WTC11 (cell line): ENCODE results near the gene ZCCHC10. TPM values are rescaled to one million over a fixed set of nuclear protein-coding genes. Genes with fewer than 3 reads are reported as not detected.
"Not testable (repeated sequence)": the region's sequence is repeated elsewhere in the genome, so short reads cannot be mapped to it uniquely, and the experiment has no call there.

ENCODE experiments used
- ATAC-seq: fragments of 200-7000 bp; cut with Tn5 transposase; 2 replicates; pipeline ENCODE4 v1.10.0; 2021; ENCODE audit warnings: mild to moderate bottlenecking, moderate library complexity
- CTCF ChIA-PET: fragments of 300-600 bp; sonication (Branson Sonifier 250); formaldehyde crosslinking; loops from one replicate; lab custom pipeline; 2021; ENCODE audit warnings: antibody characterized with exemption; lab: Charles Lee
- POLR2A ChIA-PET: fragments of 350-600 bp; sonication (Branson Sonifier 250); formaldehyde crosslinking; loops from one replicate; lab custom pipeline; 2021; ENCODE audit warnings: antibody characterized with exemption; lab: Charles Lee
- DNase-seq: peaks from one replicate; pipeline ENCODE4 v3.0.0; 2021; ENCODE audit warnings: low spot score
- H3K27ac Mint-ChIP-seq: 2 replicates; pipeline ENCODE4 v1.8.0; 2021; ENCODE audit warnings: mixed read lengths
- H3K27me3 Mint-ChIP-seq: 2 replicates; pipeline ENCODE4 v1.8.0; 2021; ENCODE audit warnings: low read depth, mild to moderate bottlenecking, moderate library complexity, mixed read lengths
- H3K36me3 Mint-ChIP-seq: 2 replicates; pipeline ENCODE4 v1.8.0; 2021; ENCODE audit warnings: mixed read lengths
- H3K4me1 Mint-ChIP-seq: 2 replicates; pipeline ENCODE4 v1.8.0; 2022; ENCODE audit warnings: mixed read lengths
- H3K4me3 Mint-ChIP-seq: 2 replicates; pipeline ENCODE4 v1.8.0; 2021; ENCODE audit warnings: mild to moderate bottlenecking, moderate library complexity, mixed read lengths
- H3K9me3 Mint-ChIP-seq: 2 replicates; pipeline ENCODE4 v1.8.0; 2021; ENCODE audit warnings: mixed read lengths
- ATF1 ChIP-seq: sonication (generic); formaldehyde crosslinking; IDR thresholded peaks from 2 replicates; pipeline ENCODE4 v1.8.1; 2023; ENCODE audit warnings: mild to moderate bottlenecking, moderate library complexity, missing genetic modification reagents
- CREM ChIP-seq: sonication (generic); formaldehyde crosslinking; IDR thresholded peaks from 2 replicates; pipeline ENCODE4 v1.8.1; 2022; ENCODE audit warnings: mild to moderate bottlenecking, missing genetic modification reagents, moderate library complexity
- ELF4 ChIP-seq: sonication (generic); formaldehyde crosslinking; IDR thresholded peaks from 2 replicates; pipeline ENCODE4 v1.8.1; 2022; ENCODE audit warnings: low read depth, mild to moderate bottlenecking, moderate library complexity, missing genetic modification reagents
- FOXJ3 ChIP-seq: sonication (generic); formaldehyde crosslinking; IDR thresholded peaks from 2 replicates; pipeline ENCODE4 v1.9.0; 2021; ENCODE audit warnings: missing genetic modification reagents, mild to moderate bottlenecking, borderline replicate concordance
- FOXP4 ChIP-seq: sonication (generic); formaldehyde crosslinking; IDR thresholded peaks from 2 replicates; pipeline ENCODE4 v1.8.0; 2022; ENCODE audit warnings: mild to moderate bottlenecking, missing genetic modification reagents
- GRHL2 ChIP-seq: fragments of 250-450 bp; sonication (Bioruptor Pico); IDR thresholded peaks from 2 replicates; pipeline ENCODE4 v1.8.0; 2022; ENCODE audit warnings: mild to moderate bottlenecking, moderate library complexity; ENCODE audit not compliant: insufficient replicate concordance, severe bottlenecking
- HMGA2 ChIP-seq: fragments of 250-450 bp; sonication (Bioruptor Pico); IDR thresholded peaks from 2 replicates; pipeline ENCODE4 v1.4.0; 2021; ENCODE audit warnings: mild to moderate bottlenecking, moderate library complexity
- HMGXB4 ChIP-seq: sonication (generic); formaldehyde crosslinking; IDR thresholded peaks from 2 replicates; pipeline ENCODE4 v1.8.1; 2023; ENCODE audit warnings: mild to moderate bottlenecking, moderate library complexity, missing genetic modification reagents
- IRF2 ChIP-seq: sonication (generic); formaldehyde crosslinking; IDR thresholded peaks from 2 replicates; pipeline ENCODE4 v1.8.0; 2022; ENCODE audit warnings: low read depth, missing genetic modification reagents, borderline replicate concordance
- JAZF1 ChIP-seq: fragments of 250-450 bp; sonication (Bioruptor Pico); IDR thresholded peaks from 2 replicates; pipeline ENCODE4 v1.9.0; 2021; ENCODE audit warnings: moderate library complexity, mild to moderate bottlenecking, inconsistent platforms
- MAX ChIP-seq: sonication (generic); formaldehyde crosslinking; IDR thresholded peaks from 2 replicates; pipeline ENCODE4 v1.8.0; 2022; ENCODE audit warnings: mild to moderate bottlenecking, missing genetic modification reagents
- MLX ChIP-seq: sonication (generic); formaldehyde crosslinking; IDR thresholded peaks from 2 replicates; pipeline ENCODE4 v1.8.1; 2023; ENCODE audit warnings: mild to moderate bottlenecking, missing genetic modification reagents, moderate library complexity
- NFE2L1 ChIP-seq: sonication (generic); formaldehyde crosslinking; IDR thresholded peaks from 2 replicates; pipeline ENCODE4 v1.8.1; 2023; ENCODE audit warnings: missing genetic modification reagents
- NR3C1 ChIP-seq: sonication (generic); formaldehyde crosslinking; conservative IDR thresholded peaks from 2 replicates; pipeline ENCODE4 v1.8.1; 2023; ENCODE audit warnings: low read depth, mild to moderate bottlenecking, missing genetic modification reagents
- OVOL2 ChIP-seq: fragments of 250-450 bp; sonication (Bioruptor Pico); IDR thresholded peaks from 2 replicates; pipeline ENCODE4 v1.9.0; 2021; ENCODE audit warnings: mild to moderate bottlenecking, borderline replicate concordance
- RELA ChIP-seq: sonication (generic); formaldehyde crosslinking; IDR thresholded peaks from 2 replicates; pipeline ENCODE4 v1.8.1; 2022; ENCODE audit warnings: missing genetic modification reagents, mild to moderate bottlenecking, borderline replicate concordance
- SMAD3 ChIP-seq: sonication (generic); formaldehyde crosslinking; IDR thresholded peaks from 2 replicates; pipeline ENCODE4 v1.8.0; 2022; ENCODE audit warnings: missing genetic modification reagents, mild to moderate bottlenecking, borderline replicate concordance
- ZBTB21 ChIP-seq: sonication (generic); formaldehyde crosslinking; IDR thresholded peaks from 2 replicates; pipeline ENCODE4 v1.8.1; 2023; ENCODE audit warnings: mild to moderate bottlenecking, missing genetic modification reagents, borderline replicate concordance
- ZNF281 ChIP-seq: sonication (generic); formaldehyde crosslinking; IDR thresholded peaks from 2 replicates; pipeline ENCODE4 v1.8.0; 2023; ENCODE audit warnings: mild to moderate bottlenecking, missing genetic modification reagents
- ZNF423 ChIP-seq: fragments of 250-450 bp; sonication (Bioruptor Pico); IDR thresholded peaks from 2 replicates; pipeline ENCODE4 v2.1.2; 2022; ENCODE audit warnings: mild to moderate bottlenecking, moderate library complexity
- total RNA-seq: library from RNA; stranded (reverse); gene quantifications from 3 replicates; pipeline ENCODE4 v1.2.3, GENCODE V29; 2021
- TF ChIP-seq, protein P1 (sequence below): sonication (generic); formaldehyde crosslinking; IDR thresholded peaks from 2 replicates; pipeline ENCODE4 v1.8.1; 2022; ENCODE audit warnings: low read depth, missing genetic modification reagents, borderline replicate concordance
- TF ChIP-seq, protein P2 (sequence below): fragments of 250-450 bp; sonication (Bioruptor Pico); conservative IDR thresholded peaks from 2 replicates; pipeline ENCODE4 v1.9.0; 2021; ENCODE audit warnings: mild to moderate bottlenecking

ZCCHC10 gene
- total RNA-seq, 1 experiment from 2014 or later: 22.9 TPM

GRCh38 chr5:133026664-133027153 is 360 bp upstream of the ZCCHC10 start:
- ATAC-seq: no peak
- Mint-ChIP-seq H3K27me3 (no peaks in the 10 kb centered on the region), H3K4me1 (peaks cover 12% of the 10 kb centered on the region), H3K4me3 (peak overlapping the region; percentile 78), H3K27ac (no peak overlapping the region), H3K36me3 (peaks cover 4% of the 10 kb centered on the region)
- DNase-seq: no peak
- ChIA-PET CTCF (no interaction called here), POLR2A (interaction anchor here (1.0 kb wide), 1 partner anchor 63 kb away, joined by 3 read pairs; no protein-coding TSS in a partner anchor)
- no peak for TF ChIP-seq HMGA2
- no peak for TF ChIP-seq SMAD3 (CRISPR knock-in tag)
- no peak for TF ChIP-seq MLX
- TF ChIP-seq ZNF281 (CRISPR knock-in tag): no peak
- no peak for TF ChIP-seq ZNF423
- TF ChIP-seq JAZF1 (CRISPR knock-in tag): no peak
- TF ChIP-seq, protein P1, sequence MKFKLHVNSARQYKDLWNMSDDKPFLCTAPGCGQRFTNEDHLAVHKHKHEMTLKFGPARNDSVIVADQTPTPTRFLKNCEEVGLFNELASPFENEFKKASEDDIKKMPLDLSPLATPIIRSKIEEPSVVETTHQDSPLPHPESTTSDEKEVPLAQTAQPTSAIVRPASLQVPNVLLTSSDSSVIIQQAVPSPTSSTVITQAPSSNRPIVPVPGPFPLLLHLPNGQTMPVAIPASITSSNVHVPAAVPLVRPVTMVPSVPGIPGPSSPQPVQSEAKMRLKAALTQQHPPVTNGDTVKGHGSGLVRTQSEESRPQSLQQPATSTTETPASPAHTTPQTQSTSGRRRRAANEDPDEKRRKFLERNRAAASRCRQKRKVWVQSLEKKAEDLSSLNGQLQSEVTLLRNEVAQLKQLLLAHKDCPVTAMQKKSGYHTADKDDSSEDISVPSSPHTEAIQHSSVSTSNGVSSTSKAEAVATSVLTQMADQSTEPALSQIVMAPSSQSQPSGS: no peak
- TF ChIP-seq RELA: no peak
- TF ChIP-seq CREM (CRISPR knock-in tag): no peak
- TF ChIP-seq IRF2 (CRISPR knock-in tag): no peak
- TF ChIP-seq, all 79 proteins: peak for 0
- H3K9me3 Mint-ChIP-seq: no peaks in the 10 kb centered on the region

- H3K36me3 Mint-ChIP-seq, H3K9me3 Mint-ChIP-seq, ATAC-seq, DNase-seq, CTCF ChIA-PET, H3K4me3 Mint-ChIP-seq, H3K4me1 Mint-ChIP-seq, H3K27me3 Mint-ChIP-seq, POLR2A ChIA-PET: not testable (repeated sequence)
- H3K27ac Mint-ChIP-seq: peak overlapping the region; percentile 49; the same call in 1 of the 2 replicates
Measured at GRCh38 chr5:133019471-133019870, 6.9 kb downstream of the ZCCHC10 start.

GRCh38 chr5:133017964-133018363 is 8.4 kb downstream of the ZCCHC10 start:
- Mint-ChIP-seq H3K4me1 (no peaks in the 10 kb centered on the region), H3K4me3 (no peak overlapping the region), H3K27ac (no peak overlapping the region), H3K36me3 (peaks cover 9% of the 10 kb centered on the region), H3K9me3 (no peaks in the 10 kb centered on the region), H3K27me3 (no peaks in the 10 kb centered on the region)
- ChIA-PET POLR2A (no interaction called here), CTCF (no interaction called here)
- no peak for ATAC-seq
- DNase-seq: no peak
- TF ChIP-seq NR3C1 (CRISPR knock-in tag): no peak
- TF ChIP-seq NFE2L1 (CRISPR knock-in tag): no peak
- TF ChIP-seq, protein P2, sequence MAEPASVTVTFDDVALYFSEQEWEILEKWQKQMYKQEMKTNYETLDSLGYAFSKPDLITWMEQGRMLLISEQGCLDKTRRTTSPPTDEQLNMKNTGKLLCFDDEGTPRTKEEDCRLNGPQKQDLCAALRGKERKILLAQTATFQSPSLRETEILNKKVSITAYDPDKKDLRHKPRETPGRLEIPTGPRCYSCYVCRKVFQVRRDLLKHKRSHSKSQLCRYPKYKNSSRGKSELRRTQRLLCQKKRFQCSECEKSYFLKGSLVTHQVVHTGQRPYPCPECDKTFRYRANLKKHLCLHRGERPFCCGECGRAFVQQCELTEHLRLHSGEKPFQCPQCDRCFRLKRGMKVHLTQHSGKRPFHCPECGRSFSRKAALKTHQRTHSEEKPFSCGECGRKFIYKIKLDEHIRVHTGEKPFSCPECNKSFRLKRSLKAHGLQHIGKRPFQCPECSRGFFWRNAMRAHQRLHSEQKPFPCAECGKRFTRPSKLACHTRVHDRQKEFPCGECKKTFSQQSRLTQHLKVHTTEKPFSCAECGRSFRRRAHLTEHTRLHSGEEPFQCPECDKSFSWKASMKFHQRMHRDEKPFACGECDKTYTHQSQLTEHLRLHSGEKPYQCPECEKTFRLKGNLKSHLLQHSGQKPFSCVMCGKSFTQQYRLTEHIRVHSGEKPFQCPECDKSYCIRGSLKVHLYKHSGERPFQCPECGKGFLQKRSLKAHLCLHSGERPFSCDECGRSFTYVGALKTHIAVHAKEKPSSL: no peak
- no peak for TF ChIP-seq FOXJ3 (CRISPR knock-in tag)
- TF ChIP-seq ELF4 (CRISPR knock-in tag): no peak
- no peak for TF ChIP-seq SMAD3 (CRISPR knock-in tag)
- no peak for TF ChIP-seq ATF1 (CRISPR knock-in tag)
- no peak for TF ChIP-seq HMGXB4 (CRISPR knock-in tag)
- no peak for TF ChIP-seq MAX (CRISPR knock-in tag)
- TF ChIP-seq ZBTB21: no peak
- no peak for TF ChIP-seq FOXP4
- TF ChIP-seq GRHL2: no peak
- no peak for TF ChIP-seq OVOL2 (CRISPR knock-in tag)
